WTC11 (cell line): ENCODE results near the gene TIGD1.

Source experiments
- ESRRA ChIP-seq: sonication (generic); formaldehyde crosslinking; IDR thresholded peaks from 2 replicates; pipeline ENCODE4 v1.8.1; 2022; ENCODE audit warnings: mild to moderate bottlenecking, missing genetic modification reagents, borderline replicate concordance
- FOXK1 ChIP-seq: sonication (generic); formaldehyde crosslinking; IDR thresholded peaks from 2 replicates; pipeline ENCODE4 v1.8.0; 2022; ENCODE audit warnings: mild to moderate bottlenecking, moderate library complexity, missing genetic modification reagents
- TEAD4 ChIP-seq: sonication (generic); formaldehyde crosslinking; IDR thresholded peaks from 2 replicates; pipeline ENCODE4 v1.8.0; 2022; ENCODE audit warnings: mild to moderate bottlenecking, missing genetic modification reagents
- TP53 ChIP-seq: sonication (generic); formaldehyde crosslinking; IDR thresholded peaks from 2 replicates; pipeline ENCODE4 v1.8.1; 2023; ENCODE audit warnings: mild to moderate bottlenecking, missing genetic modification reagents
- ZNF138 ChIP-seq: sonication (generic); formaldehyde crosslinking; conservative IDR thresholded peaks from 2 replicates; pipeline ENCODE4 v1.8.1; 2022; ENCODE audit warnings: mild to moderate bottlenecking, moderate library complexity, missing genetic modification reagents
- ZNF232 ChIP-seq: sonication (generic); formaldehyde crosslinking; IDR thresholded peaks from 2 replicates; pipeline ENCODE4 v1.8.0; 2022; ENCODE audit warnings: mild to moderate bottlenecking, missing genetic modification reagents
- ZNF671 ChIP-seq: fragments of 250-450 bp; sonication (Bioruptor Pico); IDR thresholded peaks from 2 replicates; pipeline ENCODE4 v1.8.0; 2021; ENCODE audit warnings: mild to moderate bottlenecking
- TF ChIP-seq, protein P1 (sequence below): fragments of 200-600 bp; IDR thresholded peaks from 2 replicates; pipeline ENCODE4 v1.8.0; 2022; ENCODE audit warnings: antibody characterized with exemption
- TF ChIP-seq, protein P2 (sequence below): sonication (generic); formaldehyde crosslinking; IDR thresholded peaks from 2 replicates; pipeline ENCODE4 v1.8.1; 2023; ENCODE audit warnings: mild to moderate bottlenecking, missing genetic modification reagents, moderate library complexity
- TF ChIP-seq, protein P3 (sequence below): sonication (generic); formaldehyde crosslinking; IDR thresholded peaks from 2 replicates; pipeline ENCODE4 v1.8.1; 2022; ENCODE audit warnings: missing genetic modification reagents, borderline replicate concordance
- TF ChIP-seq, protein P4 (sequence below): sonication (generic); formaldehyde crosslinking; IDR thresholded peaks from 2 replicates; pipeline ENCODE4 v1.8.0; 2022; ENCODE audit warnings: mild to moderate bottlenecking, missing genetic modification reagents
- TF ChIP-seq, protein P5 (sequence below): sonication (generic); formaldehyde crosslinking; IDR thresholded peaks from 2 replicates; pipeline ENCODE4 v1.8.0; 2022; ENCODE audit warnings: mild to moderate bottlenecking, missing genetic modification reagents

DNA sequence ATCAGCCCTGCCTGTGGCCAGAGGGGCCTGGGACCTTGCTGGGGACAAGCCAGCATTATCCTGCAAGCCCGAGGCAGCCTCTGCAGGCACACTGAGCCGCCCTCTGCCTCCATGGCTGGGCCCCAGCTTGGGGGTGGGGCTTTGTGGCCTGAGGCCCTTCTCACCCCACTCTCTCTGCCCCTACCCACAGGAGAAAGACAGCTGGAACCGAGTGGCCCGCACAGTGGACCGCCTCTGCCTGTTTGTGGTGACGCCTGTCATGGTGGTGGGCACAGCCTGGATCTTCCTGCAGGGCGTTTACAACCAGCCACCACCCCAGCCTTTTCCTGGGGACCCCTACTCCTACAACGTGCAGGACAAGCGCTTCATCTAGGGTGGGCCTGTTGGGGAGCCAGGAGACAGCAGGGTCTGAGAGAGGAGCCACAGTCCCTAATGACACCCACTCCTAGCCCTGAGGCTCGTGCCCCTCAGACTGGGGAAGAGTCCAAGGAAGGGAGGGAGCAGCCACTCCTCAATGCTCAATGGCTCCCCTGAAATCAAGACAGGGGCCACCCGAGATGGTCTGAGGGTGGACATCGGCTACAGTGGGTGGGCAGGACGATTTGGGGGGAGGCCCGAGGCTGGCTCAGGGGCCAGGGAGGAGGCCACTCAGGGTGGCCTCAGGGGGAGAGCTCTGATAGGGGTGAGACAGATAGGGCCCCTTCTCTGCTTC is 15.3 kb downstream of the TIGD1 start:
- TF ChIP-seq, protein P1, sequence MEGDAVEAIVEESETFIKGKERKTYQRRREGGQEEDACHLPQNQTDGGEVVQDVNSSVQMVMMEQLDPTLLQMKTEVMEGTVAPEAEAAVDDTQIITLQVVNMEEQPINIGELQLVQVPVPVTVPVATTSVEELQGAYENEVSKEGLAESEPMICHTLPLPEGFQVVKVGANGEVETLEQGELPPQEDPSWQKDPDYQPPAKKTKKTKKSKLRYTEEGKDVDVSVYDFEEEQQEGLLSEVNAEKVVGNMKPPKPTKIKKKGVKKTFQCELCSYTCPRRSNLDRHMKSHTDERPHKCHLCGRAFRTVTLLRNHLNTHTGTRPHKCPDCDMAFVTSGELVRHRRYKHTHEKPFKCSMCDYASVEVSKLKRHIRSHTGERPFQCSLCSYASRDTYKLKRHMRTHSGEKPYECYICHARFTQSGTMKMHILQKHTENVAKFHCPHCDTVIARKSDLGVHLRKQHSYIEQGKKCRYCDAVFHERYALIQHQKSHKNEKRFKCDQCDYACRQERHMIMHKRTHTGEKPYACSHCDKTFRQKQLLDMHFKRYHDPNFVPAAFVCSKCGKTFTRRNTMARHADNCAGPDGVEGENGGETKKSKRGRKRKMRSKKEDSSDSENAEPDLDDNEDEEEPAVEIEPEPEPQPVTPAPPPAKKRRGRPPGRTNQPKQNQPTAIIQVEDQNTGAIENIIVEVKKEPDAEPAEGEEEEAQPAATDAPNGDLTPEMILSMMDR = no peak
- TF ChIP-seq, protein P2, sequence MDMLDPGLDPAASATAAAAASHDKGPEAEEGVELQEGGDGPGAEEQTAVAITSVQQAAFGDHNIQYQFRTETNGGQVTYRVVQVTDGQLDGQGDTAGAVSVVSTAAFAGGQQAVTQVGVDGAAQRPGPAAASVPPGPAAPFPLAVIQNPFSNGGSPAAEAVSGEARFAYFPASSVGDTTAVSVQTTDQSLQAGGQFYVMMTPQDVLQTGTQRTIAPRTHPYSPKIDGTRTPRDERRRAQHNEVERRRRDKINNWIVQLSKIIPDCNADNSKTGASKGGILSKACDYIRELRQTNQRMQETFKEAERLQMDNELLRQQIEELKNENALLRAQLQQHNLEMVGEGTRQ = no peak
- TF ChIP-seq ZNF232 (CRISPR knock-in tag) (no peak), FOXK1 (CRISPR knock-in tag) (no peak), TEAD4 (CRISPR knock-in tag) (no peak), TP53 (CRISPR knock-in tag) (no peak), ESRRA (CRISPR knock-in tag) (no peak), ZNF138 (CRISPR knock-in tag) (no peak), ZNF671 (CRISPR knock-in tag) (no peak)
- TF ChIP-seq, protein P3, sequence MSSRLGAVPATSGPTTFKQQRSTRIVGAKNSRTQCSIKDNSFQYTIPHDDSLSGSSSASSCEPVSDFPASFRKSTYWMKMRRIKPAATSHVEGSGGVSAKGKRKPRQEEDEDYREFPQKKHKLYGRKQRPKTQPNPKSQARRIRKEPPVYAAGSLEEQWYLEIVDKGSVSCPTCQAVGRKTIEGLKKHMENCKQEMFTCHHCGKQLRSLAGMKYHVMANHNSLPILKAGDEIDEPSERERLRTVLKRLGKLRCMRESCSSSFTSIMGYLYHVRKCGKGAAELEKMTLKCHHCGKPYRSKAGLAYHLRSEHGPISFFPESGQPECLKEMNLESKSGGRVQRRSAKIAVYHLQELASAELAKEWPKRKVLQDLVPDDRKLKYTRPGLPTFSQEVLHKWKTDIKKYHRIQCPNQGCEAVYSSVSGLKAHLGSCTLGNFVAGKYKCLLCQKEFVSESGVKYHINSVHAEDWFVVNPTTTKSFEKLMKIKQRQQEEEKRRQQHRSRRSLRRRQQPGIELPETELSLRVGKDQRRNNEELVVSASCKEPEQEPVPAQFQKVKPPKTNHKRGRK = no peak
- TF ChIP-seq, protein P4, sequence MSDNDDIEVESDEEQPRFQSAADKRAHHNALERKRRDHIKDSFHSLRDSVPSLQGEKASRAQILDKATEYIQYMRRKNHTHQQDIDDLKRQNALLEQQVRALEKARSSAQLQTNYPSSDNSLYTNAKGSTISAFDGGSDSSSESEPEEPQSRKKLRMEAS (CRISPR knock-in tag) = no peak
- TF ChIP-seq, protein P5, sequence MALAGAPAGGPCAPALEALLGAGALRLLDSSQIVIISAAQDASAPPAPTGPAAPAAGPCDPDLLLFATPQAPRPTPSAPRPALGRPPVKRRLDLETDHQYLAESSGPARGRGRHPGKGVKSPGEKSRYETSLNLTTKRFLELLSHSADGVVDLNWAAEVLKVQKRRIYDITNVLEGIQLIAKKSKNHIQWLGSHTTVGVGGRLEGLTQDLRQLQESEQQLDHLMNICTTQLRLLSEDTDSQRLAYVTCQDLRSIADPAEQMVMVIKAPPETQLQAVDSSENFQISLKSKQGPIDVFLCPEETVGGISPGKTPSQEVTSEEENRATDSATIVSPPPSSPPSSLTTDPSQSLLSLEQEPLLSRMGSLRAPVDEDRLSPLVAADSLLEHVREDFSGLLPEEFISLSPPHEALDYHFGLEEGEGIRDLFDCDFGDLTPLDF (CRISPR knock-in tag) = no peak
